OCI-LY3 (cell line): ENCODE data around the gene NFATC3.

ENCODE experiments used
- CTCF ChIP-seq: fragments of 200-600, 300-600 bp; sonication (generic); IDR thresholded peaks from 2 replicates; pipeline ENCODE4 v1.5.1; 2014; ENCODE audit warnings: antibody characterized with exemption, low read length, low read depth
- EZH2phosphoT487 ChIP-seq: fragments of 200-600 bp; shearing (Covaris generic); IDR thresholded peaks from 2 replicates; pipeline ENCODE4 v1.6.1; 2018; ENCODE audit warnings: antibody characterized with exemption, mixed run types, low read depth

- TF ChIP-seq CTCF: no peak
- no peak for TF ChIP-seq EZH2phosphoT487
Observed at GRCh38 chr16:68216240-68216639, 131.1 kb downstream of the NFATC3 start.
